GM23248 (cell line): ENCODE data around the gene PTGER2.

Experiments used
- EZH2 ChIP-seq: fragments of 200-600 bp; sonication (generic); IDR thresholded peaks from 2 replicates; pipeline ENCODE4 v1.6.1; 2018; ENCODE audit warnings: antibody characterized with exemption, mild to moderate bottlenecking; ENCODE audit not compliant: insufficient read depth, poor library complexity, severe bottlenecking
- EZH2phosphoT487 ChIP-seq: fragments of 200-600 bp; sonication (generic); IDR thresholded peaks from 2 replicates; pipeline ENCODE4 v1.6.1; 2018; ENCODE audit warnings: antibody characterized with exemption, moderate library complexity, mild to moderate bottlenecking, low read depth; ENCODE audit not compliant: insufficient read depth

DNA sequence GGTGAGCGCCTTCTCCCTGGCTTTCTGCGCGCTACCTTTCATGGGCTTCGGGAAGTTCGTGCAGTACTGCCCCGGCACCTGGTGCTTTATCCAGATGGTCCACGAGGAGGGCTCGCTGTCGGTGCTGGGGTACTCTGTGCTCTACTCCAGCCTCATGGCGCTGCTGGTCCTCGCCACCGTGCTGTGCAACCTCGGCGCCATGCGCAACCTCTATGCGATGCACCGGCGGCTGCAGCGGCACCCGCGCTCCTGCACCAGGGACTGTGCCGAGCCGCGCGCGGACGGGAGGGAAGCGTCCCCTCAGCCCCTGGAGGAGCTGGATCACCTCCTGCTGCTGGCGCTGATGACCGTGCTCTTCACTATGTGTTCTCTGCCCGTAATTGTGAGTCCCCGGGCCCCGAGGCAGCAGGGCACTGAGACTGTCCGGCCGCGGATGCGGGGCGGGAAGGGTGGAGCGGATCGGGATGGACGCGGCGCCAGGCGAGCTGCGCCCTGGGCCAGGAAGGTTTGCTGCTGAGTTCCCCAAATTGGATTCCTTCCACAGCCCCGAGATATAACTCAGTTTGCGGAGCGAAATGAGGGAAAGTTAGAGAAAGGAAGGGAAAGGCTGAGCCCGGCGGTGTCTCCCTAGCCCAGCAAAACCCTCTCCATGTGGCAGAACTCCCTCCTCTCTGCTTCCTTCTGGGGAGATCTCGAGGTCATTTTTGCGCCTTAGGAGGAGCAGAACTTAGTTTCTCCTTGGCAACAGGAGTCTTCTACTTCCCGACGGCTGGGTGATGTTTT is 45.6 kb upstream of the PTGER2 start:
- TF ChIP-seq EZH2 (peak; percentile 55), EZH2phosphoT487 (no peak)
